Retinal pigment epithelial cell (primary cell): ENCODE data around the gene LOC128125822.
A peak's percentile ranks its signal among the peaks of the same experiment; 100 is the strongest.

Experiments used
- DNase-seq: peaks from one replicate; pipeline ENCODE4 v3.0.0-alpha.2; 2010; ENCODE audit warnings: low read depth
- H3K4me3 ChIP-seq: 2 replicates; pipeline ENCODE4 v1.5.1; 2011; ENCODE audit warnings: mild to moderate bottlenecking, low read length, control low read depth, moderate library complexity
- CTCF ChIP-seq: conservative IDR thresholded peaks from 2 replicates; pipeline ENCODE4 v1.5.1; 2011; ENCODE audit warnings: low read depth, low read length, control low read depth, inconsistent platforms

The LOC128125822 gene

DNA sequence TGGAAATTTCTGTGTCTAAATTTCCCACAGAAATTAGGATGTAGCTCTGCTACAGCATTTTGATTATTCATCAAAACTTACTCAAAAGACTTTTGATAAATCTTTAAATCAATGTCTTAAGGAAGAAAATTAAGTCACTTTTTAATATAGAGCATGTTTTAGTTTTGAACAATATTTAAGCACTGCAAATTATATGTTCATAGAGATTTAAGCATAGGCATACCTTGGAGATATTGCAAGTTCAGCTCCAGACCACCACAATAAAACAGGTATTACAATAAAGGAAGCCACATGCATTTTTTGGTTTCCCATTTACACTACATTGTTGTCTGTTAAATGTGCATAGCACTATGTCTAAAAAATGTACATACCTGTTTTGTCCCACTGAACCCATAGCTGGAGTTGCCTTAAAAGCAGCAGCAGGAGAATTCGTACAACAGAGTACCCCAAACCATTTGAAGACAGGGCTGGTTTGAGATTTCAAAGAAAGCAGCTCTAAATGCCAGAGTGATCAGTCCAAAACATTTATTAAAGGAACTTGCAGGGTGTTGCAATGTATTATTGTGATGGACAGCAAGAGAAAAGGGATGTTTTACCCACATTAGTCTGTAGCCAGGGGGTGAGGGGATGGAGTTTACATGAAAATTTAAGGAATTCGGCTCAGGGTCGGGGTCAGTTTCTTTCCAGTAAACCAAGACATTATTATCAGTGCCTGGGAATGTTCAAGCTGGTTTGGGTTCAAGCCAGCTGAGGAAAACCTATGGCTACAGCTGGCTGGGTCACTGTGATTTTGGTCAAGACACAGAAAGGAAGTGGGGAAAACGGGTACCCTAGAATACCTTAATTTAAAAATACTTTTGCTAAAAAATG is 6.3 kb upstream of the LOC128125822 start:
- H3K4me3 ChIP-seq: no peak overlapping the region
- TF ChIP-seq CTCF: no peak
- DNase-seq: no peak

DNA sequence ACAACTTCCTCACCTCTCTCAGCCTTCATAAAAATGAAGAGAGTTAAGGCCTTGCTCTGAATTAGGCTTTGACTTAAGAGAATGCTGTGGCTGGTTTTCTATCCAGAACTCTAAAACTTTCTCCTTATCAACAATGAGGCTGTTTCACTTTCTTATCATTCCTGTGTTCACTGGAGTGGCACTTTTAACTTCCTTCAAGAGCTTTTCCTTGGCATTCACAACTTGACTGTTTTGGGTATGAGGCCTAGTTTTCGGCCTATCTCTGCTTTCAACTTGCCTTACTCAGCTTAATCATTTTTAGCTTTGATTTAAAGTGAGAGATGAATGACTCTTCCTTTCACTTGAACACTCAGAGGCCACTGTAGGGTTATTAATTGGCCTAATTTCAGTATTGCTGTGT is 4.3 kb upstream of the LOC128125822 start:
- H3K4me3 ChIP-seq: no peak overlapping the region
- TF ChIP-seq CTCF: no peak
- DNase-seq: no peak

GRCh38 chr6:63571361-63572043 is 778 bp upstream of the LOC128125822 start:
- H3K4me3 ChIP-seq: peak overlapping the region; percentile 63
- DNase-seq: peak; percentile 59
- peak; percentile 22 for TF ChIP-seq CTCF

DNA sequence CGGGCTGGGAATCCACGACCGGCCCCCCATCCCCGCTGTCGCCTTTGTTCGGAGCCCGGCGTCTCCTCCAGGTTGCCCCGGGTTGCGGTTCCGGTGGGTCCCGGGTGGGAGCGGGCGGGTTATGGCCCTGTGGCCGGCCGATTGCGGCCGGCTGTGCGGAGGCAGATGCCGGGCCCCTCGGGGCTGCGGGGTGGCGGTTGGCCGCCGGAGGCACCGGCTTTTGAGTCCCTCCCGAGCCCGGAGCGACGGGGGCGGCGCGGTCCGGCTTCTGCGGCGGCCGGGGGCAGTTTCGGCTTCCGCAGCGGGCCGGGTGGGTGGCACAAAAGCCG is 431 bp downstream of the LOC128125822 start:
- TF ChIP-seq CTCF: no peak
- H3K4me3 ChIP-seq: peak overlapping the region; percentile 89
- DNase-seq: no peak

DNA sequence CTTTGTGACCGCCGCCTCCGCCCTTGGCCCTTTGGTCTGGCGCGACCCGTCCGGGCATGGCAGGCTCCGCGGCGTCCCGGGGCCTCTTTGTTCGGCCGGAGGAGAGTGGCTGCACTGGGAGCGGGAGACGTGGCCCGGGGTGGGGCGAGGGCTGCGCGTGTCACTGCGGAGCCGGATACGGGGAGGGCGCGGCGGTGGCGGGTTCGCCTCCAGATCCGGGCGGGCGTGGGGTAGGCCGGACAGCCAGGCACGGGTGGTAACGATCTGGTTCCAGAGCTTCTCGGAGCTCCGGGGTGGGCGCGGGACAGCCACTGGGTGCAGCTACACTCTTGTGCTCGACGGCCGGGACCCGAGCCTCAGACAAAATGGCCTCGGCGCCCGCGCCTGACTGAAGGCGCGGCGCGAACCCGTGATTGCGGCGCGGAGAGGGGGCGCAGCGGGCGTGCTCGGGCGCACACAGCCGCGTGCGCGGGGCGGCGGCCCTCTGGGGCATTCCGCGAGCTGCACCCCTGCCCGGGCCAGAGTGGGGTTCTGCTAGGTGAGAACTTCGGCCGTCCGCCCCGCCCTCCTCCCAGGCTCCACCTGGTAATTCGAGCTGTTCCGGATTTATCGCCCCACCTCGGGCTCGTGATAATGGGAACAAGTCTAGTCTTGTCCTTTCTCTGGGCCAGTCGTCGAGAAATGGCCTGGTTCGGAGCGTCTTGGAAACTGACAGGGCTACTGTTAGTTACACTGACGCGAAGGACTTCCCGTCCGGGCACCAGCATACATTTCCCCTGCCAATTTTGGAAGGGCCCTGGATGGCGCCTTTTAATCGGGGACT is 1.0 kb downstream of the LOC128125822 start:
- TF ChIP-seq CTCF: no peak
- DNase-seq: peak; percentile 36
- peak overlapping the region; percentile 89 for H3K4me3 ChIP-seq

DNA sequence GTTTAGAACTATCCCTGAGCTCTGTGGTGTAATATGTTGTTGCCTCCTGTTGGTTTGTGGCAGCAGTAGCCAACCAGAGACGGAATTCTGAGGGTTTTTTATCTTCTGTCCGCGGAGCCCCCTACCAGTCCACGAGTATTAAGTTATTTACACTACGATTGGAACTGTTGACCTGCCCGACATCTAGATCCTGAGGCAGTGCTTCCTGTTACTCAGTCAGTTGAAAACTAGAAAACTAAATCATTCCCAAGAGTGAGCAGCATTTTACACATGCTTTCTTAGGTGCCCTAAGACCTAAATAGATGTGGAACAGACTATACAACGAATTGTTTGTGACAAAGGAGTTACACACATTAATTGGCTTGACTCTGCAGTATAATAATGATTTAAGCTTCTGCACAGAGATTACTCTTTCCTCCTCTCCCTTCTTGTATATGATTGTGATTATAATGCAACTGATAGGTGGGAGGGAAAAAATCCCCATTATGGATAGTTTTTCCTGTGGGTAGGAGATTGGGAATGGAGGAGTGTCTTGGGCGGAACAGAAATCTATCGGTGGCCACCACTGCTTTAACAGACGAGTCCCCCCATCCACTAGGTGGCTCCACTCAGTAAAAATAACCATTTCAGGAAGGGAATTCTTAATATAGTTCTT is 1.7 kb downstream of the LOC128125822 start:
- DNase-seq: no peak
- H3K4me3 ChIP-seq: peak overlapping the region; percentile 89
- TF ChIP-seq CTCF: peak; percentile 68
